PC-3 (cell line): Measurements from ENCODE around the gene PCBP3. TPM values are rescaled to one million over a fixed set of nuclear protein-coding genes. Genes with fewer than 3 reads are reported as not detected.

ENCODE experiments used
- ATAC-seq: fragments of 200-7000 bp; cut with Tn5 transposase; 2 replicates; pipeline ENCODE4 v1.9.1; 2020; ENCODE audit warnings: mild to moderate bottlenecking, moderate library complexity
- BruUV-seq: library from RNA; stranded (reverse); fragments of 400-500 nt; replicated peaks from 2 replicates; lab custom pipeline; 2021; lab: Mats Ljungman, UMichigan
- CTCF ChIA-PET: fragments of 300-600 bp; sonication (Branson Sonifier 250); formaldehyde crosslinking; loops from one replicate; lab custom pipeline; 2022; ENCODE audit warnings: antibody characterized with exemption; lab: Charles Lee
- POLR2A ChIA-PET: fragments of 300-600 bp; sonication (Branson Sonifier 250); formaldehyde crosslinking; loops from one replicate; lab custom pipeline; 2022; ENCODE audit warnings: antibody characterized with exemption; ENCODE audit not compliant: unreplicated experiment; lab: Charles Lee
- DNase-seq: peaks from one replicate; pipeline ENCODE4 v3.0.0-alpha.2; 2015
- H2AFZ ChIP-seq: fragments of 300-600 bp; sonication (generic); 2 replicates; pipeline ENCODE4 v1.6.0; 2016; ENCODE audit warnings: antibody characterized with exemption, low read length
- H3F3A ChIP-seq: fragments of 300-600 bp; sonication (generic); one replicate; pipeline ENCODE4 v1.6.0; 2017; ENCODE audit warnings: antibody characterized with exemption, low read length, control low read depth, mild to moderate bottlenecking; ENCODE audit not compliant: unreplicated experiment
- H3K27ac ChIP-seq: fragments of 300-600 bp; sonication (generic); 2 replicates; pipeline ENCODE4 v1.5.1; 2016; ENCODE audit warnings: mild to moderate bottlenecking, low read length
- H3K27me3 ChIP-seq: fragments of 300-600 bp; sonication (generic); 2 replicates; pipeline ENCODE4 v1.6.1; 2016; ENCODE audit warnings: low read length, mixed read lengths
- H3K36me3 ChIP-seq: fragments of 300-600 bp; sonication (generic); 2 replicates; pipeline ENCODE4 v1.6.1; 2016; ENCODE audit warnings: low read depth, mixed run types, low read length, mixed read lengths
- H3K4me1 ChIP-seq: fragments of 300-600 bp; sonication (generic); 2 replicates; pipeline ENCODE4 v1.5.1; 2016; ENCODE audit warnings: low read length; ENCODE audit not compliant: insufficient read depth
- H3K4me2 ChIP-seq: fragments of 300-600 bp; sonication (generic); 2 replicates; pipeline ENCODE4 v1.6.0; 2016; ENCODE audit warnings: low read length
- H3K4me3 ChIP-seq: fragments of 300-600 bp; sonication (generic); 2 replicates; pipeline ENCODE4 v1.5.1; 2016; ENCODE audit warnings: mild to moderate bottlenecking, low read length, mixed read lengths
- H3K79me2 ChIP-seq: fragments of 300-600 bp; sonication (generic); 2 replicates; pipeline ENCODE4 v1.6.1; 2017; ENCODE audit warnings: low read length, mixed read lengths
- H3K9ac ChIP-seq: fragments of 300-600 bp; sonication (generic); 2 replicates; pipeline ENCODE4 v1.6.0; 2016; ENCODE audit warnings: mild to moderate bottlenecking, low read length
- H3K9me2 ChIP-seq: fragments of 300-600 bp; sonication (generic); replicated peaks from 2 replicates; pipeline ENCODE4 v1.6.1; 2016; ENCODE audit warnings: mixed run types, low read length, mixed read lengths
- H3K9me3 ChIP-seq: fragments of 300-600 bp; sonication (generic); 2 replicates; pipeline ENCODE4 v1.6.1; 2016; ENCODE audit warnings: low read length, mixed read lengths
- H4K20me1 ChIP-seq: fragments of 300-600 bp; sonication (generic); 2 replicates; pipeline ENCODE4 v1.6.1; 2016; ENCODE audit warnings: low read length, mixed read lengths
- CTCF ChIP-seq: fragments of 300-600 bp; sonication (generic); conservative IDR thresholded peaks from 2 replicates; pipeline ENCODE4 v1.5.1; 2017; ENCODE audit warnings: antibody characterized with exemption, low read depth, mild to moderate bottlenecking, low read length
- EZH2 ChIP-seq: fragments of 300-600 bp; sonication (generic); IDR thresholded peaks from one replicate; pipeline ENCODE4 v1.6.1; 2017; ENCODE audit warnings: antibody characterized with exemption, mild to moderate bottlenecking, low read length; ENCODE audit not compliant: unreplicated experiment
- EZH2phosphoT487 ChIP-seq: fragments of 300-600 bp; sonication (generic); IDR thresholded peaks from 2 replicates; pipeline ENCODE4 v1.6.1; 2018; ENCODE audit warnings: mild to moderate bottlenecking, antibody characterized with exemption, low read length, borderline replicate concordance
- intact Hi-C: fragments of 100-400 bp; cut with micrococcal nuclease; formaldehyde crosslinking; loops from 2 replicates; pipeline ENCODE4 v1.9.0; 2023
- total RNA-seq: library from RNA; depleted of rRNA; stranded (reverse); fragments of >200 nt; gene quantifications from 2 replicates; pipeline ENCODE4 v1.2.3, GENCODE V29; 2014

The PCBP3 gene
- total RNA-seq, 1 experiment from 2014 or later = 2.4 TPM

GRCh38 chr21:45966791-45967394 is 323.4 kb downstream of the PCBP3 start:
- H3F3A ChIP-seq = no peaks in the 10 kb centered on the region
- intact Hi-C loops = no loop called here
- no peaks in the 10 kb centered on the region for H3K27me3 ChIP-seq
- H2AFZ ChIP-seq = no peak overlapping the region
- no peak overlapping the region for H3K27ac ChIP-seq
- H3K9me3 ChIP-seq = no peaks in the 10 kb centered on the region
- no peaks in the 10 kb centered on the region for H3K36me3 ChIP-seq
- H3K9me2 ChIP-seq = no peaks in the 10 kb centered on the region
- CTCF ChIA-PET = interaction anchor here (0.6 kb wide), 1 partner anchor 8 kb away, joined by 3 read pairs; no protein-coding TSS in a partner anchor
- H3K79me2 ChIP-seq = no peaks in the 10 kb centered on the region
- H3K4me3 ChIP-seq = no peak overlapping the region
- POLR2A ChIA-PET = no interaction called here
- no peak overlapping the region for H3K9ac ChIP-seq
- H4K20me1 ChIP-seq = no peaks in the 10 kb centered on the region
- no peaks in the 10 kb centered on the region for H3K4me1 ChIP-seq
- no peak overlapping the region for H3K4me2 ChIP-seq
- DNase-seq (no peak), ATAC-seq (no peak)
- no peak for TF ChIP-seq CTCF
- TF ChIP-seq EZH2phosphoT487 = no peak
- no peak for TF ChIP-seq EZH2
- no TSS peak for BruUV-seq

DNA sequence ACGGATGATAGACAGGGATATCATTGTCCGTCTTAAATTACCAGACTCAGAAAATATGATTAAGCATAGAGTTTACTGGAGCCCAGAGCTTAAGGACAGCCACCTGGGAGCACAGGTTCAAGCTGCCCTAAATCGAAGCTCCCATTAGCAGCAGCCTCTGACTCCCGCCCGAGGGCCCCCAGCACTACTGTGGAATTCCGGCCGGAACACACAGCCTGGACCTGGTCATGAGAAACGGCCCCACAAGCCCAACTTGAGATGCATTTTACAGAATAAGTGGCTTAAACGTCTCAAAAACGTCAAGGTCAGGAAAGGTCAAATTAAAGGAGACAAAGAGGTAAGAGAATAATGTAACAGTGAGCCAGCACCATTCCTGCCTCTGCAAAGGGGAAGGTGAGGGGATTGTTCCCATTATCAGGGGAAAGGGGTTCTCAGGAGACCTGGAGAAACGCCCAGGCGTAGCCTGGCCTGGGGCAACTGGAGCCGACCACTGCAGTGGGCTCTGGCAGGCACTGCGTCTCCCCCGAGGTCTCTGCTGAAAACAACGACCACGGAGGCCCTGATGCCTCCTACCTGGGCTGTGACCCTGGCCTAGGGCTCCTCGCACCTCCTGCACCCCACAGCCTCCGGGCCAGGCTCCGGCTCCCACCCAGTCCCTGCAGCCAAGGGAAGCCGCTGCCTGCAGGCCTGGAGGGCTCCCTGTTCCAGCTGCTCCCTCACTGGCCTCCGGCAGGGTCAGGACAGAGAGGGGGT is 326.6 kb downstream of the PCBP3 start:
- peak overlapping the region; percentile 6; the same call in 1 of the 2 replicates for H3K4me2 ChIP-seq
- H2AFZ ChIP-seq = peak overlapping the region; percentile 46; the same call in 1 of the 2 replicates
- DNase-seq (no peak), ATAC-seq (no peak)
- no TSS peak for BruUV-seq
- no peaks in the 10 kb centered on the region for H3K9me3 ChIP-seq
- no peak for TF ChIP-seq EZH2phosphoT487
- no peak for TF ChIP-seq EZH2
- no peak for TF ChIP-seq CTCF
- H3K36me3 ChIP-seq = no peaks in the 10 kb centered on the region
- no peaks in the 10 kb centered on the region for H3K79me2 ChIP-seq
- CTCF ChIA-PET = interaction anchor here (1.1 kb wide), 1 partner anchor 152 kb away, joined by 3 read pairs; no protein-coding TSS in a partner anchor
- H3K27ac ChIP-seq = no peak overlapping the region
- H4K20me1 ChIP-seq = no peaks in the 10 kb centered on the region
- no peak overlapping the region for H3K4me3 ChIP-seq
- H3K4me1 ChIP-seq = peaks cover 24% of the 10 kb centered on the region
- POLR2A ChIA-PET = no interaction called here
- no peaks in the 10 kb centered on the region for H3K9me2 ChIP-seq
- intact Hi-C loops = loop anchor here (5.0 kb wide), 1 partner anchor 172 kb away; no protein-coding TSS in a partner anchor
- peaks cover 7% of the 10 kb centered on the region for H3F3A ChIP-seq
- H3K27me3 ChIP-seq = no peaks in the 10 kb centered on the region
- no peak overlapping the region for H3K9ac ChIP-seq
